Upper lobe of right lung (tissue), 1 donor: ENCODE results near the gene COL5A1. TPM values are rescaled to one million over a fixed set of nuclear protein-coding genes. Genes with fewer than 3 reads are reported as not detected.

Experiments used
- ATAC-seq: fragments of 200-7000 bp; cut with Tn5 transposase; one replicate; pipeline ENCODE4 v1.9.1; 2020; ENCODE audit warnings: mild to moderate bottlenecking, moderate library complexity
- DNase-seq: peaks from one replicate; pipeline ENCODE4 v3.0.0-alpha.2; 2020
- H3K27ac ChIP-seq: fragments of 200-600 bp; one replicate; pipeline ENCODE4 v1.8.0; 2022
- H3K27me3 ChIP-seq: fragments of 200-600 bp; one replicate; pipeline ENCODE4 v1.8.0; 2022; ENCODE audit warnings: mild to moderate bottlenecking
- H3K36me3 ChIP-seq: fragments of 200-600 bp; one replicate; pipeline ENCODE4 v1.8.0; 2022
- H3K4me1 ChIP-seq: fragments of 200-600 bp; one replicate; pipeline ENCODE4 v1.8.0; 2022
- H3K4me3 ChIP-seq: fragments of 200-600 bp; one replicate; pipeline ENCODE4 v1.8.0; 2022; ENCODE audit warnings: mild to moderate bottlenecking
- H3K9me3 ChIP-seq: fragments of 200-600 bp; one replicate; pipeline ENCODE4 v1.8.0; 2022
- CTCF ChIP-seq: fragments of 200-600 bp; IDR thresholded peaks from one replicate; pipeline ENCODE4 v1.8.0; 2022; ENCODE audit warnings: antibody characterized with exemption
- intact Hi-C: fragments of 100-400 bp; cut with DNase I; formaldehyde crosslinking; loops from one replicate; pipeline ENCODE4 v1.11.0; 2022
- total RNA-seq: library from RNA; stranded (reverse); fragmentation: NEBNext Ultra II Directional; extraction: Animal tissue kit (Norgen Biotek cat#: 25700); gene quantifications from one replicate; pipeline ENCODE4 v1.2.1, GENCODE V29; 2021
- donor health status: DM: no; HTN: yes; CAD: no; lungs with severe emphysema.

COL5A1 gene
- total RNA-seq, 1 donor from 2014 or later: 37.8 TPM

DNA sequence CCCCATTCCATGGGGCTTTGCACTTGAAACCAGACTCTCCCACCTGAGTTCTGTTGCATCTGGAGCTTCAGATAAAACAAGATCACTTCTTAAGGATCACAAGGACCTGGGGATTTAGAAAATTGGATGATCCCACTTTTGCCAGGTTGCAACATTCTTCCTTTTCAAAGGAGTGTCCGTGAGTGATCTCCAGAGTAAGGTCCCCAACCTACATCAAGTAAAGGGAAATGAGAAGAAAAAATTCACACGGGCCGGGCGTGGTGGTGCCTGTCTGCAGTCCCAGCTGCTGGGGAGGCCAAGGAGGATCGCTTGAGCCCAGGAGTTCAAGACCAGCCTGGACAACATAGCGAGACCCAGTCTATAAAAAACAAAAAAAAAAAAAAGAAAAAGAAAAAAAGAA, 41.2 kb upstream of the COL5A1 start:
- Histone ChIP-seq H3K4me3 (no peak overlapping the region), H3K27ac (no peak overlapping the region), H3K36me3 (no peaks in the 10 kb centered on the region), H3K4me1 (peaks cover 6% of the 10 kb centered on the region), H3K9me3 (no peaks in the 10 kb centered on the region), H3K27me3 (peaks cover 8% of the 10 kb centered on the region)
- no peak for TF ChIP-seq CTCF
- intact Hi-C loops: no loop called here
- ATAC-seq (no peak), DNase-seq (no peak)

DNA sequence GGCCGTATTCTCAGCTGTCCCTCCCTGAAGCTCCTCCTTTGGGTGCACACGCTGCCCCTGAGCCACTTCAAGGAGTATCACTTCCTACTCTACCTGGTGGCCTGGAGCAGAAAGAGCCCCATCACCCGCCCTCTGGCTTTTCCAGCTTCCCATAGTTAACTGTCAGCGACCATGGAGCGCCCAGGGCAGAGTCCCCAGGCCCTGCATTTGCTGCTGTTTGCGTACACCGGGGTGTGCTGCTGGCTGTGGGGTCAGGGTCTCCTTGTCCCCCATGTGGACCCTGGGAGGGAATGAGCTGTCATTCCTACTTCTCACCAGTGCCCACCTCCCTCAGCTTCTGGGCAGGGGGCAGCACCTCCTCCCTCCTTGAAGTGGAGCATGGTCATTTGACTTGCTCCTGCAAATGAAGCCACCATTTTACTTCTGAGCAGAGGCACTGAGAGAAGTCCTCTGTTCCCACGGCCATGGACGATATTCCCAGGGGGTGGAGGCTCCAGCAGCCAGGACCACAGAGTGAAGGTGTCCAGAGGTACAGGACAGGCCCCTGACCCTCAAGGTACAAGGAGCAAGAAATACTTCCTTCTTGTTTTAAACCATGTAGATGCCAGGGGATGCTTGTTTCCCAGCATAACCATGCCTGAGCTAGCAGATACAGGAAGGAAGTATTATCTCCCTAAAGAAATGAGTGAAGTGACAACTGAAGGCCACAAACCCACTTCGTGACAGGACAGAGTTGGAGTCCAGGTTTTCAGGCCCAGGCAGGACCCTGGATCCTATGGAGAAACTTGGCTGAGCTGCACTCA, 40.6 kb upstream of the COL5A1 start:
- intact Hi-C loops: no loop called here
- DNase-seq (no peak), ATAC-seq (no peak)
- Histone ChIP-seq H3K27me3 (peaks cover 8% of the 10 kb centered on the region), H3K9me3 (no peaks in the 10 kb centered on the region), H3K4me1 (peaks cover 6% of the 10 kb centered on the region), H3K4me3 (no peak overlapping the region), H3K27ac (no peak overlapping the region), H3K36me3 (no peaks in the 10 kb centered on the region)
- TF ChIP-seq CTCF: no peak

GRCh38 chr9:134601764-134602163, 39.8 kb upstream of the COL5A1 start:
- intact Hi-C loops: no loop called here
- H3K9me3 ChIP-seq: no peaks in the 10 kb centered on the region
- no peaks in the 10 kb centered on the region for H3K36me3 ChIP-seq
- peaks cover 6% of the 10 kb centered on the region for H3K4me1 ChIP-seq
- no peak for TF ChIP-seq CTCF
- DNase-seq (no peak), ATAC-seq (no peak)
- peaks cover 8% of the 10 kb centered on the region for H3K27me3 ChIP-seq
- no peak overlapping the region for H3K4me3 ChIP-seq
- H3K27ac ChIP-seq: no peak overlapping the region

DNA sequence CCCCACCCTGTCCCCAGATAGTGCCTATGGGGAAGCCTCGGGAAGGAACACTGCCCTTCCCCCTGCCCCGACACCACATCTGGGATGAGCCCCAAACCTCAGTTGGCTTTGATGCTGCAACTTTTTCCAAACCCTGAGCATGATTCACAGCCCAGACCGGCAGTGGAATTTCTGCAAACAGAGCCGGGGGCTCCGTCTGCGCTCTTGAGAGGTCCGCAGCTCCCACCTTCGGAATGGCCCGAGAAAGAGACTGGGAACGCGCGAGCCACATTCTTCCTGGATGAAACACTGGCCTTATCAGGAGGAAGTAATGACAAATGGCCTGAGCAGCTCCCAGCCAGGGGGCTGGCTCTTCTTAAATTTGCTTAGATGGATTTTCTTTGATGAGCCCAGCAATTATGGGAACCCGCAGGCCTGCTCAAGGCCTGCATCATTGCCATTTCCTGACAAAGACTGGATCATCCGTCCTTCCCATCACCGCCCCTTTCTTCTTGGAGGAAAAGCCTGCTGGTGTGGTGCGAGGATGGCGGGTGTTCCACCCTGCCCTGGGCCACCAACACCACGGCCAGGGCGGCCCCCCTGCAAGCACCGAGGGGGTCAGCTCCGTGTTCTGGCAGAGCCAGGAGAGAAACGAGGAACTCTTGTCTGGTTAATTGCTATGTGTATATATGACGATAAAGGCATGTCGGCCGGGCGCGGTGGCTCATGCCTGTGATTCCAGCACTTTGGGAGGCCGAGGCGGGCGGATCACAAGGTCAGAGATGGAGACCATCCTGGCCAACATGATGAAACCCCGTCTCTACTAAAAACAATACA, 38.8 kb upstream of the COL5A1 start:
- no peak overlapping the region for H3K27ac ChIP-seq
- H3K4me3 ChIP-seq: no peak overlapping the region
- peak; percentile 24 for ATAC-seq
- H3K27me3 ChIP-seq: peaks cover 8% of the 10 kb centered on the region
- intact Hi-C loops: no loop called here
- no peak for DNase-seq
- H3K9me3 ChIP-seq: no peaks in the 10 kb centered on the region
- no peak for TF ChIP-seq CTCF
- no peaks in the 10 kb centered on the region for H3K36me3 ChIP-seq
- peaks cover 6% of the 10 kb centered on the region for H3K4me1 ChIP-seq

DNA sequence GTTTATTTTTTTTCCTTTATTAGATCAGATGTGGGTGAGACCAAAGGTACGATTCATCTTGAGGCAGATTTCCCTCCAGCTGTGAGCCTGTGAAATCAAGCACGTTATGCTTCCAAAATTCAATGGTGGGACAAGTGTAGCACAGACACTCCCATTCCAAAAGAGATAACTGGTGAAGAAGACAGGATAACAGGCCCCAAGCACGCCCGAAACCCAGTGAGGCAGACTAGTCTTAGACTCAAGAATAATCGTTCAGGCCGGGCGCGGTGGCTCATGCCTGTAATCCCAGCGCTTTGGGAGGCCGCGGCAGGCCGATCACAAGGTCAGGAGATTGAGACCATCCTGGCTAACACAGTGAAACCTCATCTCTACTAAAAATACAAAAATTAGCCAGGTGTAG, 36.8 kb upstream of the COL5A1 start:
- peaks cover 8% of the 10 kb centered on the region for H3K27me3 ChIP-seq
- H3K4me3 ChIP-seq: no peak overlapping the region
- H3K4me1 ChIP-seq: peaks cover 6% of the 10 kb centered on the region
- H3K27ac ChIP-seq: no peak overlapping the region
- intact Hi-C loops: no loop called here
- no peaks in the 10 kb centered on the region for H3K9me3 ChIP-seq
- DNase-seq (no peak), ATAC-seq (no peak)
- no peaks in the 10 kb centered on the region for H3K36me3 ChIP-seq
- TF ChIP-seq CTCF: no peak
